ENCODE data around the gene CPNE6. TPM values are rescaled to one million over a fixed set of nuclear protein-coding genes. Genes with fewer than 3 reads are reported as not detected.

The CPNE6 gene
- total and polyA plus RNA-seq, 2 of the 13 experiments (the other 11 are each of a cell fraction or from before 2014, with no cell fraction given) = not detected

DNA sequence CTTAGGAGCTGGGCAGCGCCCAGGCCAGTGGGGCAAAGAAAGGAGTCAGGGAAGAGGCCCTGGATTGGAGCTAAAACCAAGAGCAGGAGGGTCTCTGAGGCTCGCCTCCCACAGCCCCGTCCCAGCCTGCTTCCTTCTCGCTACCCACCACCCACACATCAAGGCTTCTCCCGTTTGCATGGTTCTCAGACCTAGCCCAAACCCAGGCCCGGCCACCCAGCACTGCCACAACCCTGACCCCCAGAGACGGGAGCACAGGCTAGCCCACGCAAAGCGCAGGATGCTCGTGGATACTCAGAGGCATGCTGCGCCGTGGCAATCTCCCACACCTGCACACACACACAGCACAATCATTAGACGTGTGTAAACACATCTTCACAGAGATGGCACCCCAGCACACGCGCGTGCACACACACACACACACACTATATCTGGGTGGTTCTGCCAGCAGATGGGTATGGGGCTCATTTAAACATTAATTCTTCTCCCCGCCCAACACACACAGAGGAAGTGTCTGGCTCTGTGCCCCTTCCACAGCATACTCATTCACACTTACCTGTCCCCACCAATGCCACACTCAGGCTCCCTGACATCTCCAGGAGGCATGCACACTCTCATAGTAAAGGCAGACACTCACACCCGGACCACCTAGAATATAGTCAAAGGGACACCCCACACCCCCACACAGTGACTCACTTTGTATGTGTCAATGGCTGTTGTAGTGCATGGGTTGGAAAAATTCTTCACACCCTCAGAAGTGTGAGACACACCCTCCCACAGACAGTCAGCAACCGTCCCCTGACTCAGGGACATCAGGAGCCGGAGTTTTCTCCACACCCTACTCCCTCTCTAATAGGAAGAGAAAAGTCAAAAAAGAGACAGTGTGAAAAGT, 18.5 kb upstream of the CPNE6 start:
- Histone ChIP-seq H2AFZ (ENCODE audit: low read length) (no peak overlapping the region), H3K36me3 (replicated peaks in 1 of 2; ENCODE audit: control insufficient read depth in 1 of 2, insufficient read depth in 2 of 2, low read length in 2 of 2) (no peaks in the 10 kb centered on the region), H3K27me3 (ENCODE audit: control insufficient read depth in 1 of 2, insufficient read depth in 2 of 2, low read length in 2 of 2) (peaks cover 20 to 81% of the 10 kb centered on the region in 2 experiments), H3K4me2 (ENCODE audit: low read depth, low read length) (peak overlapping the region; percentile 98), H3K9me3 (ENCODE audit: low read length) (no peaks in the 10 kb centered on the region), H3K27ac (ENCODE audit: extremely low read length, insufficient read depth, low read length) (no peak overlapping the region), H3K4me3 (replicated peaks in 1 of 3; ENCODE audit: insufficient read depth in 1 of 3, low read depth in 2 of 3, low read length in 3 of 3) (peak overlapping the region; percentile 61 to 85 (median 71)), H3K79me2 (ENCODE audit: insufficient read depth, low read length) (no peaks in the 10 kb centered on the region), H3K4me1 (ENCODE audit: insufficient read depth, low read length) (peaks cover 33% of the 10 kb centered on the region), H3K9ac (ENCODE audit: insufficient read depth, low read depth, low read length) (no peak overlapping the region), H4K20me1 (ENCODE audit: insufficient read depth, low read length) (no peaks in the 10 kb centered on the region)
- intact Hi-C loops (cut with micrococcal nuclease; ENCODE audit: unreplicated experiment) = loop anchor here (1.0 kb wide), 1 partner anchor 39 kb away; no protein-coding TSS in a partner anchor
- ChIA-PET CTCF (ENCODE audit: low intra/inter-chr PET ratio, low total read pairs) (interaction anchor here (1.6 kb wide), 1 partner anchor 39 kb away, joined by 4 read pairs; no protein-coding TSS in a partner anchor), POLR2A (interaction anchor here (0.6 to 6.3 kb wide), 21 partner anchors 10 to 958 kb away, joined by 3 to 124 read pairs (median 5); partner anchors contain the start of genes ACIN1, CHMP4A, DCAF11 and IPO4)
- DNase-seq (ENCODE audit: low spot score) = no peak
- no peak for ATAC-seq
- FAIRE-seq = no peak
- BruUV-seq (replicated peaks) = no TSS peak
- in situ Hi-C loops (cut with HindIII; ENCODE audit: extremely low pct_ligation_motif_present, low pct_unique_long_range_greater_than_20kb) = loop anchor here (5.0 kb wide), 1 partner anchor 46 kb away; no protein-coding TSS in a partner anchor
- 50% methylated on average over 20 of the region's 20 CpGs for WGBS (ENCODE audit: low lambda C conversion rate)
- TF ChIP-seq ZBTB20 (CRISPR knock-in tag; IDR thresholded peaks at IDR 0.05; ENCODE audit: borderline replicate concordance, low read depth) (0 out of 2 replicates have a peak, but pooled peaks have one; percentile 15), HNRNPK (IDR thresholded peaks at IDR 0.05; ENCODE audit: low read depth, low read length, poor library complexity, severe bottlenecking) (no peak), SP5 (CRISPR knock-in tag; IDR thresholded peaks at IDR 0.05; ENCODE audit: borderline replicate concordance, low read depth) (no peak), ZMYM2 (CRISPR knock-in tag; IDR thresholded peaks at IDR 0.05) (0 out of 2 replicates have a peak, but pooled peaks have one; percentile 28), ZSCAN22 (CRISPR knock-in tag; IDR thresholded peaks at IDR 0.05) (no peak), ZNF292 (CRISPR knock-in tag; IDR thresholded peaks at IDR 0.05; ENCODE audit: borderline replicate concordance, low read depth) (peak; percentile 37; the same call in 1 of the 2 replicates), ETV6 (CRISPR knock-in tag; conservative IDR thresholded peaks at IDR 0.05) (no peak), FIP1L1 (IDR thresholded peaks at IDR 0.05; ENCODE audit: borderline replicate concordance, insufficient read depth, low read depth, low read length) (no peak), REXO4 (CRISPR knock-in tag; IDR thresholded peaks at IDR 0.05; ENCODE audit: borderline replicate concordance) (0 out of 2 replicates have a peak, but pooled peaks have one; percentile 68), FOSL2 (CRISPR knock-in tag; IDR thresholded peaks at IDR 0.05) (0 out of 2 replicates have a peak, but pooled peaks have one; percentile 24), SP140L (CRISPR knock-in tag; IDR thresholded peaks at IDR 0.05; ENCODE audit: borderline replicate concordance) (no peak)
- TF ChIP-seq, protein P1, sequence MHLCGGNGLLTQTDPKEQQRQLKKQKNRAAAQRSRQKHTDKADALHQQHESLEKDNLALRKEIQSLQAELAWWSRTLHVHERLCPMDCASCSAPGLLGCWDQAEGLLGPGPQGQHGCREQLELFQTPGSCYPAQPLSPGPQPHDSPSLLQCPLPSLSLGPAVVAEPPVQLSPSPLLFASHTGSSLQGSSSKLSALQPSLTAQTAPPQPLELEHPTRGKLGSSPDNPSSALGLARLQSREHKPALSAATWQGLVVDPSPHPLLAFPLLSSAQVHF (CRISPR knock-in tag; IDR thresholded peaks at IDR 0.05) = 0 out of 2 replicates have a peak, but pooled peaks have one; percentile 36
- TF ChIP-seq, protein P2, sequence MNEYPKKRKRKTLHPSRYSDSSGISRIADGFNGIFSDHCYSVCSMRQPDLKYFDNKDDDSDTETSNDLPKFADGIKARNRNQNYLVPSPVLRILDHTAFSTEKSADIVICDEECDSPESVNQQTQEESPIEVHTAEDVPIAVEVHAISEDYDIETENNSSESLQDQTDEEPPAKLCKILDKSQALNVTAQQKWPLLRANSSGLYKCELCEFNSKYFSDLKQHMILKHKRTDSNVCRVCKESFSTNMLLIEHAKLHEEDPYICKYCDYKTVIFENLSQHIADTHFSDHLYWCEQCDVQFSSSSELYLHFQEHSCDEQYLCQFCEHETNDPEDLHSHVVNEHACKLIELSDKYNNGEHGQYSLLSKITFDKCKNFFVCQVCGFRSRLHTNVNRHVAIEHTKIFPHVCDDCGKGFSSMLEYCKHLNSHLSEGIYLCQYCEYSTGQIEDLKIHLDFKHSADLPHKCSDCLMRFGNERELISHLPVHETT (CRISPR knock-in tag; conservative IDR thresholded peaks at IDR 0.05) = no peak
- TF ChIP-seq, protein P3, sequence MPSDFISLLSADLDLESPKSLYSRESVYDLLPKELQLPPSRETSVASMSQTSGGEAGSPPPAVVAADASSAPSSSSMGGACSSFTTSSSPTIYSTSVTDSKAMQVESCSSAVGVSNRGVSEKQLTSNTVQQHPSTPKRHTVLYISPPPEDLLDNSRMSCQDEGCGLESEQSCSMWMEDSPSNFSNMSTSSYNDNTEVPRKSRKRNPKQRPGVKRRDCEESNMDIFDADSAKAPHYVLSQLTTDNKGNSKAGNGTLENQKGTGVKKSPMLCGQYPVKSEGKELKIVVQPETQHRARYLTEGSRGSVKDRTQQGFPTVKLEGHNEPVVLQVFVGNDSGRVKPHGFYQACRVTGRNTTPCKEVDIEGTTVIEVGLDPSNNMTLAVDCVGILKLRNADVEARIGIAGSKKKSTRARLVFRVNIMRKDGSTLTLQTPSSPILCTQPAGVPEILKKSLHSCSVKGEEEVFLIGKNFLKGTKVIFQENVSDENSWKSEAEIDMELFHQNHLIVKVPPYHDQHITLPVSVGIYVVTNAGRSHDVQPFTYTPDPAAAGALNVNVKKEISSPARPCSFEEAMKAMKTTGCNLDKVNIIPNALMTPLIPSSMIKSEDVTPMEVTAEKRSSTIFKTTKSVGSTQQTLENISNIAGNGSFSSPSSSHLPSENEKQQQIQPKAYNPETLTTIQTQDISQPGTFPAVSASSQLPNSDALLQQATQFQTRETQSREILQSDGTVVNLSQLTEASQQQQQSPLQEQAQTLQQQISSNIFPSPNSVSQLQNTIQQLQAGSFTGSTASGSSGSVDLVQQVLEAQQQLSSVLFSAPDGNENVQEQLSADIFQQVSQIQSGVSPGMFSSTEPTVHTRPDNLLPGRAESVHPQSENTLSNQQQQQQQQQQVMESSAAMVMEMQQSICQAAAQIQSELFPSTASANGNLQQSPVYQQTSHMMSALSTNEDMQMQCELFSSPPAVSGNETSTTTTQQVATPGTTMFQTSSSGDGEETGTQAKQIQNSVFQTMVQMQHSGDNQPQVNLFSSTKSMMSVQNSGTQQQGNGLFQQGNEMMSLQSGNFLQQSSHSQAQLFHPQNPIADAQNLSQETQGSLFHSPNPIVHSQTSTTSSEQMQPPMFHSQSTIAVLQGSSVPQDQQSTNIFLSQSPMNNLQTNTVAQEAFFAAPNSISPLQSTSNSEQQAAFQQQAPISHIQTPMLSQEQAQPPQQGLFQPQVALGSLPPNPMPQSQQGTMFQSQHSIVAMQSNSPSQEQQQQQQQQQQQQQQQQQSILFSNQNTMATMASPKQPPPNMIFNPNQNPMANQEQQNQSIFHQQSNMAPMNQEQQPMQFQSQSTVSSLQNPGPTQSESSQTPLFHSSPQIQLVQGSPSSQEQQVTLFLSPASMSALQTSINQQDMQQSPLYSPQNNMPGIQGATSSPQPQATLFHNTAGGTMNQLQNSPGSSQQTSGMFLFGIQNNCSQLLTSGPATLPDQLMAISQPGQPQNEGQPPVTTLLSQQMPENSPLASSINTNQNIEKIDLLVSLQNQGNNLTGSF (CRISPR knock-in tag; IDR thresholded peaks at IDR 0.05) = 0 out of 2 replicates have a peak, but pooled peaks have one; percentile 51

All from HepG2 (cell line).